GM18870 (cell line): ENCODE data around the gene SORBS2.

Experiments used
- ATAC-seq: cut with Tn5 transposase; IDR thresholded peaks from one replicate; pipeline ENCODE4 v1.9.1; 2021; ENCODE audit warnings: moderate library complexity; ENCODE audit not compliant: unreplicated experiment

The SORBS2 gene

GRCh38 chr4:185536411-185536709 is 275.6 kb downstream of the SORBS2 start:
- ATAC-seq, result no peak

GRCh38 chr4:185535612-185536410 is 276.2 kb downstream of the SORBS2 start:
- no peak for ATAC-seq
